ENCODE data around the gene ZSCAN1. TPM values are rescaled to one million over a fixed set of nuclear protein-coding genes. Genes with fewer than 3 reads are reported as not detected.
A peak's percentile ranks its signal among the peaks of the same experiment; 100 is the strongest.

The ZSCAN1 gene
- polyA plus RNA-seq, 1 of the 3 experiments (the other 2 are of a cell fraction): not detected

DNA sequence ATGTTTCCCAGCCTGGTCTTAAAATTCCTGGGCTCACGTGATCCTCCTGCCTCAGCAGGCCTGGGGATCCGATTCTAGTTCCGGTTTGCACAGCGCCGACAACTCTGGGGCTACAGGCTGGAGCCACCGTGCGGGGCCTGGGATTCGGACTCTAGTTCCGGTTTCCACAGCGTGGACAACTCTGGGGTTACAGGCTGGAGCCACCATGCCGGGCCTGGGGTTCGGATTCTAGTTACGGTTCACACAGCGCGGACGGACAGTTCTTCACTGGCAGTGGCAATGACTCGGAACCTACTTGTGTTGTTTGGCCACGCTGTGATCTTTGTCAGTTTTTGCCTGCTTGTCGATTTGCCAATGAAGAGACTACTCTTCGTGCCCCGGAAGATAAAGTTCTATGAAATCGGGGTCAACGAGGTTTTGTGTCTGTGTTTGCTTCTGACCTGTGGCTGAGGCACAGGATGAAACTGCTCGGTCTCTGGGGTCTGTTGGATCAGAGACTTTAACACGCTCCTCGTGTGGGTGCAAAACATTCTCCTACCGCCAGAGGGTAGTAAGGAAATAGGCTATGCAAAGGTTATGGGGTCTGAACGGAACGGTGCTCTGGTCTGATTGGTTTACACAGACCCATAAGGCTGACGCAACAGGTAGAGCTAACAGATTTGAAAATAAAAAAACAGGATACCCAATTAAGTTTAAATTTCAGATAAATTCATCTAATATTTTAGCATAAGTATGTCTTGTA is 12.1 kb upstream of the ZSCAN1 start:
- H3K27me3 ChIP-seq (ENCODE audit: insufficient read depth): no peaks in the 10 kb centered on the region
- no peak overlapping the region for H3K27ac ChIP-seq (ENCODE audit: low read depth in 2 of 2, low read length in 1 of 2)
- H3K9me3 ChIP-seq: no peaks in the 10 kb centered on the region
- H3K9ac ChIP-seq: no peak overlapping the region
- no peak for TF ChIP-seq FOSL2 (IDR thresholded peaks at IDR 0.05; ENCODE audit: borderline replicate concordance, low read depth)
- TF ChIP-seq SMC3 (IDR thresholded peaks at IDR 0.05; ENCODE audit: low read depth, low read length): peak; percentile 23; the same call in 1 of the 2 replicates
- TF ChIP-seq MEF2A (IDR thresholded peaks at IDR 0.05; ENCODE audit: borderline replicate concordance, low read depth): no peak
- TF ChIP-seq, protein P1, sequence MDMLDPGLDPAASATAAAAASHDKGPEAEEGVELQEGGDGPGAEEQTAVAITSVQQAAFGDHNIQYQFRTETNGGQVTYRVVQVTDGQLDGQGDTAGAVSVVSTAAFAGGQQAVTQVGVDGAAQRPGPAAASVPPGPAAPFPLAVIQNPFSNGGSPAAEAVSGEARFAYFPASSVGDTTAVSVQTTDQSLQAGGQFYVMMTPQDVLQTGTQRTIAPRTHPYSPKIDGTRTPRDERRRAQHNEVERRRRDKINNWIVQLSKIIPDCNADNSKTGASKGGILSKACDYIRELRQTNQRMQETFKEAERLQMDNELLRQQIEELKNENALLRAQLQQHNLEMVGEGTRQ (IDR thresholded peaks at IDR 0.05; ENCODE audit: borderline replicate concordance, low read depth, low read length): no peak
- TF ChIP-seq GATA2 (CRISPR knock-in tag; IDR thresholded peaks at IDR 0.05): no peak
- TF ChIP-seq, protein P2, sequence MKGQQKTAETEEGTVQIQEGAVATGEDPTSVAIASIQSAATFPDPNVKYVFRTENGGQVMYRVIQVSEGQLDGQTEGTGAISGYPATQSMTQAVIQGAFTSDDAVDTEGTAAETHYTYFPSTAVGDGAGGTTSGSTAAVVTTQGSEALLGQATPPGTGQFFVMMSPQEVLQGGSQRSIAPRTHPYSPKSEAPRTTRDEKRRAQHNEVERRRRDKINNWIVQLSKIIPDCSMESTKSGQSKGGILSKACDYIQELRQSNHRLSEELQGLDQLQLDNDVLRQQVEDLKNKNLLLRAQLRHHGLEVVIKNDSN (IDR thresholded peaks at IDR 0.05; ENCODE audit: borderline replicate concordance, low read depth): no peak
- TF ChIP-seq, protein P3, sequence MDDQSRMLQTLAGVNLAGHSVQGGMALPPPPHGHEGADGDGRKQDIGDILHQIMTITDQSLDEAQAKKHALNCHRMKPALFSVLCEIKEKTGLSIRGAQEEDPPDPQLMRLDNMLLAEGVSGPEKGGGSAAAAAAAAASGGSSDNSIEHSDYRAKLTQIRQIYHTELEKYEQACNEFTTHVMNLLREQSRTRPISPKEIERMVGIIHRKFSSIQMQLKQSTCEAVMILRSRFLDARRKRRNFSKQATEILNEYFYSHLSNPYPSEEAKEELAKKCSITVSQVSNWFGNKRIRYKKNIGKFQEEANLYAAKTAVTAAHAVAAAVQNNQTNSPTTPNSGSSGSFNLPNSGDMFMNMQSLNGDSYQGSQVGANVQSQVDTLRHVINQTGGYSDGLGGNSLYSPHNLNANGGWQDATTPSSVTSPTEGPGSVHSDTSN (IDR thresholded peaks at IDR 0.05): no peak
- TF ChIP-seq RXRA (IDR thresholded peaks at IDR 0.05; ENCODE audit: borderline replicate concordance, low read depth): no peak
- TF ChIP-seq RAD21 (IDR thresholded peaks at IDR 0.05; ENCODE audit: low read length): peak; percentile 56
- TF ChIP-seq, protein P4, sequence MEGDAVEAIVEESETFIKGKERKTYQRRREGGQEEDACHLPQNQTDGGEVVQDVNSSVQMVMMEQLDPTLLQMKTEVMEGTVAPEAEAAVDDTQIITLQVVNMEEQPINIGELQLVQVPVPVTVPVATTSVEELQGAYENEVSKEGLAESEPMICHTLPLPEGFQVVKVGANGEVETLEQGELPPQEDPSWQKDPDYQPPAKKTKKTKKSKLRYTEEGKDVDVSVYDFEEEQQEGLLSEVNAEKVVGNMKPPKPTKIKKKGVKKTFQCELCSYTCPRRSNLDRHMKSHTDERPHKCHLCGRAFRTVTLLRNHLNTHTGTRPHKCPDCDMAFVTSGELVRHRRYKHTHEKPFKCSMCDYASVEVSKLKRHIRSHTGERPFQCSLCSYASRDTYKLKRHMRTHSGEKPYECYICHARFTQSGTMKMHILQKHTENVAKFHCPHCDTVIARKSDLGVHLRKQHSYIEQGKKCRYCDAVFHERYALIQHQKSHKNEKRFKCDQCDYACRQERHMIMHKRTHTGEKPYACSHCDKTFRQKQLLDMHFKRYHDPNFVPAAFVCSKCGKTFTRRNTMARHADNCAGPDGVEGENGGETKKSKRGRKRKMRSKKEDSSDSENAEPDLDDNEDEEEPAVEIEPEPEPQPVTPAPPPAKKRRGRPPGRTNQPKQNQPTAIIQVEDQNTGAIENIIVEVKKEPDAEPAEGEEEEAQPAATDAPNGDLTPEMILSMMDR (IDR thresholded peaks at IDR 0.05): peak; percentile 38; the same call in 1 of the 2 replicates
- TF ChIP-seq POLR2AphosphoS5 (IDR thresholded peaks at IDR 0.05; ENCODE audit: low read depth, low read length): no peak
- TF ChIP-seq, protein P5, sequence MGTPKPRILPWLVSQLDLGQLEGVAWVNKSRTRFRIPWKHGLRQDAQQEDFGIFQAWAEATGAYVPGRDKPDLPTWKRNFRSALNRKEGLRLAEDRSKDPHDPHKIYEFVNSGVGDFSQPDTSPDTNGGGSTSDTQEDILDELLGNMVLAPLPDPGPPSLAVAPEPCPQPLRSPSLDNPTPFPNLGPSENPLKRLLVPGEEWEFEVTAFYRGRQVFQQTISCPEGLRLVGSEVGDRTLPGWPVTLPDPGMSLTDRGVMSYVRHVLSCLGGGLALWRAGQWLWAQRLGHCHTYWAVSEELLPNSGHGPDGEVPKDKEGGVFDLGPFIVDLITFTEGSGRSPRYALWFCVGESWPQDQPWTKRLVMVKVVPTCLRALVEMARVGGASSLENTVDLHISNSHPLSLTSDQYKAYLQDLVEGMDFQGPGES (IDR thresholded peaks at IDR 0.05; ENCODE audit: low read depth, low read length): no peak
- TF ChIP-seq JUND (IDR thresholded peaks at IDR 0.05): no peak
- no peak for TF ChIP-seq EZH2phosphoT487 (IDR thresholded peaks at IDR 0.05; ENCODE audit: borderline replicate concordance, low read depth)
- TF ChIP-seq, protein P6, sequence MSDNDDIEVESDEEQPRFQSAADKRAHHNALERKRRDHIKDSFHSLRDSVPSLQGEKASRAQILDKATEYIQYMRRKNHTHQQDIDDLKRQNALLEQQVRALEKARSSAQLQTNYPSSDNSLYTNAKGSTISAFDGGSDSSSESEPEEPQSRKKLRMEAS (IDR thresholded peaks at IDR 0.05; ENCODE audit: low read depth): no peak
- no peak for TF ChIP-seq YY1 (IDR thresholded peaks at IDR 0.05; ENCODE audit: low read depth)
- TF ChIP-seq NFIC (IDR thresholded peaks at IDR 0.05; ENCODE audit: borderline replicate concordance): no peak
- TF ChIP-seq NRF1 (IDR thresholded peaks at IDR 0.05; ENCODE audit: low read depth, low read length): no peak
- ChIA-PET CTCF (interaction anchor here (1.3 kb wide), 1 partner anchor 134 kb away, joined by 5 read pairs; no protein-coding TSS in a partner anchor), POLR2A (no interaction called here)
- 48% methylated on average over 27 of the region's 30 CpGs for WGBS (ENCODE audit: low lambda C conversion rate)
- no peak overlapping the region for H3K4me3 ChIP-seq (ENCODE audit: low read depth in 2 of 2, low read length in 1 of 2)
- no peaks in the 10 kb centered on the region for H3K4me1 ChIP-seq (ENCODE audit: control insufficient read depth in 1 of 2, insufficient read depth in 2 of 2, low read depth in 1 of 2, low read length in 1 of 2)
- no peak overlapping the region for H2AFZ ChIP-seq (ENCODE audit: low read depth)
- no peaks in the 10 kb centered on the region for H3F3A ChIP-seq (replicated peaks; ENCODE audit: insufficient read depth)
- peak; percentile 81 for DNase-seq
- no peaks in the 10 kb centered on the region for H4K20me1 ChIP-seq (ENCODE audit: insufficient read depth)
- no peak overlapping the region for H3K4me2 ChIP-seq
- H3K79me2 ChIP-seq (ENCODE audit: insufficient read depth): no peaks in the 10 kb centered on the region
- no peaks in the 10 kb centered on the region for H3K9me2 ChIP-seq
- no peaks in the 10 kb centered on the region for H3K36me3 ChIP-seq (replicated peaks in 1 of 2; ENCODE audit: control insufficient read depth in 1 of 2, insufficient read depth in 2 of 2, low read length in 1 of 2)

Measured in SK-N-SH (cell line).